Measurements from ENCODE around the gene GCNT1.

GRCh38 chr9:76419782-76420380 is 39.1 kb upstream of the GCNT1 start:
- TF ChIP-seq CTCF (IDR thresholded peaks at IDR 0.05; ENCODE audit: poor library complexity) = peak; percentile 33
- TF ChIP-seq EZH2 (IDR thresholded peaks at IDR 0.05; ENCODE audit: borderline replicate concordance) = no peak
